HepG2 (cell line): ENCODE measurements around the gene SYVN1. TPM values are rescaled to one million over a fixed set of nuclear protein-coding genes. Genes with fewer than 3 reads are reported as not detected.
A peak's percentile ranks its signal among the peaks of the same experiment; 100 is the strongest.

Experiments
- DZIP1 ChIP-seq: sonication (generic); formaldehyde crosslinking; IDR thresholded peaks from 2 replicates; pipeline ENCODE4 v1.5.0; 2020; ENCODE audit warnings: mild to moderate bottlenecking, missing genetic modification reagents
- ELF1 ChIP-seq: sonication (generic); formaldehyde crosslinking; IDR thresholded peaks from 2 replicates; pipeline ENCODE4 v1.4.0; 2020; ENCODE audit warnings: missing genetic modification reagents
- HDAC1 ChIP-seq: sonication (generic); formaldehyde crosslinking; IDR thresholded peaks from 2 replicates; pipeline ENCODE4 v1.5.1; 2020; ENCODE audit warnings: mild to moderate bottlenecking, missing genetic modification reagents
- POGK ChIP-seq: sonication (generic); formaldehyde crosslinking; conservative IDR thresholded peaks from 2 replicates; pipeline ENCODE4 v1.8.0; 2022; ENCODE audit warnings: mild to moderate bottlenecking, moderate library complexity, missing genetic modification reagents
- POLR2AphosphoS5 ChIP-seq: IDR thresholded peaks from 2 replicates; pipeline ENCODE4 v1.6.1; 2012; ENCODE audit warnings: low read depth, low read length
- REL ChIP-seq: sonication (generic); formaldehyde crosslinking; conservative IDR thresholded peaks from 2 replicates; pipeline ENCODE4 v1.8.0; 2022; ENCODE audit warnings: mild to moderate bottlenecking, missing genetic modification reagents, moderate library complexity
- RFXAP ChIP-seq: sonication (generic); formaldehyde crosslinking; IDR thresholded peaks from 2 replicates; pipeline ENCODE4 v1.4.0; 2020; ENCODE audit warnings: missing genetic modification reagents, borderline replicate concordance
- SAP130 ChIP-seq: IDR thresholded peaks from 2 replicates; pipeline ENCODE4 v1.6.1; 2016; ENCODE audit warnings: low read depth
- polyA plus RNA-seq, 8 experiments: library from polyadenylated mRNA; depleted of rRNA in 3 of 8; stranded (reverse) in 7 of 8; unstranded in 1 of 8; fragments of >200 nt; fragmentation: Illumina TruSeq in 4 of 8; extraction: Trizol in 4 of 8; gene quantifications; 2 replicates each; pipeline versions ENCODE4 v1.2.1 to v1.2.3, GENCODE V29; 2011 to 2016; ENCODE audit warnings: low read depth in 4 of 8, missing spikeins in 1 of 8, mixed read lengths in 1 of 8; ENCODE audit not compliant: insufficient read depth in 1 of 8
- total RNA-seq, 5 experiments: library from RNA; depleted of rRNA; stranded (reverse); fragments of >200 nt; fragmentation: Illumina TruSeq; extraction: Trizol; gene quantifications; 2 replicates each; pipeline ENCODE4 v1.2.3, GENCODE V29; 2016; ENCODE audit warnings: low read depth in 1 of 5
- TF ChIP-seq, protein P1 (sequence below): sonication (generic); formaldehyde crosslinking; IDR thresholded peaks from 2 replicates; pipeline ENCODE4 v1.5.0; 2020; ENCODE audit warnings: missing genetic modification reagents, mild to moderate bottlenecking, borderline replicate concordance
- TF ChIP-seq, protein P2 (sequence below): sonication (generic); formaldehyde crosslinking; IDR thresholded peaks from 2 replicates; pipeline ENCODE4 v1.8.0; 2022; ENCODE audit warnings: missing genetic modification reagents, mild to moderate bottlenecking, borderline replicate concordance

Gene SYVN1
- total and polyA plus RNA-seq, 2 of the 13 experiments (the other 11 are each of a cell fraction or from before 2014, with no cell fraction given): 10.3 to 22.5 TPM

DNA sequence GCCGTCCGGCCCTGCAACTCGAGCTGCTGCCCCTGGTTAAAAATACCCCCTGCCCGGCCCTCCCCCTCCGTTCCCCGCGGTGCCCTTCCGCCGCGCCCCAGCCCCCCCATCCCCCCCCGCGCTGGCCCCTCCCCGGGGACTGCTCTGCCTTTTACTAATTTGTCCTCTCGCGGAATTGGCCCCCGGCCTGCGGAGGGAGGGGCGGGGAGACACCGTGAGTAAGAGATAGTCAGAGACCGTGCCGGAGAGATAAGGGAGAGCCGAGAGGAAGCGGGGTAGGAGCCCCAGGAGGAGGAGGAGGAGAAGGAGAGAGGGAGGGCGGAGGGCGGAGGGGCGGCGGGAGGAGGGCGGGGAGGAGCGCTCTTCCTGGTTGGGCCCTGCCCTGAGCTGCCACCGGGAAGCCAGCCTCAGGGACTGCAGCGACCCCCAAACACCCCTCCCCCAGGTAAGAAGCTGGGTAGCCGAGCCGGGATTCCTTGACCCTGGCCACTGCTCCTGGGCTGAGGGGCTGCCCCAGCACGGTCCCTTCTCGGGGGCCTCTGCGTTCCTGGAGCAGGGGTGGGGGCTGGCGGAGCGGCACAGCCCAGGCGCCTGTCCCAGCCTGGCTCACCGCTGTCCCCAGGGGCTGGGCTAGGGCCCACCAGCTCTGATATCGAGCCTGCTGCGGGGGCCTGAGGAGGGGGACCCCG, 47.4 kb upstream of the SYVN1 start, which contains the start of gene CAPN1 (continued):
- TF ChIP-seq, protein P1, sequence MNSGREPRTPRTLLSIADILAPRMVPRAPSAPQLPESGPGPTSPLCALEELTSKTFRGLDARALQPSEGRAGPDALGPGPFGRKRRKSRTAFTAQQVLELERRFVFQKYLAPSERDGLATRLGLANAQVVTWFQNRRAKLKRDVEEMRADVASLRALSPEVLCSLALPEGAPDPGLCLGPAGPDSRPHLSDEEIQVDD (CRISPR knock-in tag): 0 out of 2 replicates have a peak, but pooled peaks have one; percentile 21
- TF ChIP-seq HDAC1: 0 out of 2 replicates have a peak, but pooled peaks have one; percentile 20
- TF ChIP-seq SAP130 (CRISPR knock-in tag): peak; percentile 28; the same call in 1 of the 2 replicates
- TF ChIP-seq, protein P2, sequence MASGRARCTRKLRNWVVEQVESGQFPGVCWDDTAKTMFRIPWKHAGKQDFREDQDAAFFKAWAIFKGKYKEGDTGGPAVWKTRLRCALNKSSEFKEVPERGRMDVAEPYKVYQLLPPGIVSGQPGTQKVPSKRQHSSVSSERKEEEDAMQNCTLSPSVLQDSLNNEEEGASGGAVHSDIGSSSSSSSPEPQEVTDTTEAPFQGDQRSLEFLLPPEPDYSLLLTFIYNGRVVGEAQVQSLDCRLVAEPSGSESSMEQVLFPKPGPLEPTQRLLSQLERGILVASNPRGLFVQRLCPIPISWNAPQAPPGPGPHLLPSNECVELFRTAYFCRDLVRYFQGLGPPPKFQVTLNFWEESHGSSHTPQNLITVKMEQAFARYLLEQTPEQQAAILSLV (CRISPR knock-in tag): 0 out of 2 replicates have a peak, but pooled peaks have one; percentile 45
- TF ChIP-seq RFXAP (CRISPR knock-in tag): no peak
- 0 out of 2 replicates have a peak, but pooled peaks have one; percentile 28 for TF ChIP-seq POLR2AphosphoS5
- TF ChIP-seq POGK: 0 out of 2 replicates have a peak, but pooled peaks have one; percentile 46
- 0 out of 2 replicates have a peak, but pooled peaks have one; percentile 20 for TF ChIP-seq REL (CRISPR knock-in tag)
- TF ChIP-seq ELF1 (CRISPR knock-in tag): peak; percentile 37; the same call in 1 of the 2 replicates
- peak; percentile 42; the same call in 1 of the 2 replicates for TF ChIP-seq DZIP1 (CRISPR knock-in tag)
